K562 (cell line): Measurements from ENCODE around the gene GADD45B. TPM values are rescaled to one million over a fixed set of nuclear protein-coding genes. Genes with fewer than 3 reads are reported as not detected.
A peak's percentile ranks its signal among the peaks of the same experiment; 100 is the strongest.

Source experiments
- ATAC-seq: fragments of 200-7000 bp; cut with Tn5 transposase; 3 replicates; pipeline ENCODE4 v1.9.1; 2020; ENCODE audit warnings: moderate library complexity
- BruUV-seq: library from RNA; stranded (reverse); fragments of 400-500 nt; replicated peaks from 2 replicates; lab custom pipeline; 2021; lab: Mats Ljungman, UMichigan
- CTCF ChIA-PET: fragments of 300-600 bp; formaldehyde crosslinking; extraction: SDS; loops from one replicate; lab custom pipeline; 2021; ENCODE audit warnings: low intra/inter-chr PET ratio; lab: Yijun Ruan, JAX
- POLR2A ChIA-PET: fragments of 300-600, 350-650 bp; sonication (Branson Sonifier 250); formaldehyde crosslinking; extraction: SDS; loops from one replicate; lab custom pipeline; 2021; ENCODE audit warnings: antibody characterized with exemption, inconsistent platforms; lab: Yijun Ruan, JAX
- DNase-seq, 4 experiments: peaks; one replicate each; pipeline versions ENCODE4 v3.0.0 to v3.0.0-alpha.2; 2011 to 2018; ENCODE audit warnings: low spot score in 3 of 4, mixed read lengths in 3 of 4; ENCODE audit errors: extremely low read depth in 1 of 4
- FAIRE-seq: peaks from 2 replicates; lab custom pipeline; 2011; peaks lifted over from hg19 to GRCh38; lab: Jason Lieb, UNC
- H2AFZ ChIP-seq: 2 replicates; pipeline ENCODE4 v1.6.0; 2011; ENCODE audit warnings: low read depth, low read length, control low read depth, inconsistent platforms
- H3K27ac ChIP-seq: fragments of 200-600 bp; 3 replicates; pipeline ENCODE4 v1.8.0; 2011; ENCODE audit warnings: low read depth, mild to moderate bottlenecking, control low read depth, inconsistent platforms, low read length, moderate library complexity, mixed read lengths; ENCODE audit errors: extremely low read depth
- H3K27me3 ChIP-seq, 2 experiments: fragments of 300-600 bp in 1 of 2; 2 replicates in 1 of 2; 3 replicates in 1 of 2; pipeline versions ENCODE4 v1.6.0 to v1.8.0; 2011; ENCODE audit warnings: inconsistent platforms in 2 of 2, low read length in 2 of 2, mild to moderate bottlenecking in 1 of 2, mixed read lengths in 1 of 2, moderate library complexity in 1 of 2; ENCODE audit not compliant: control insufficient read depth in 2 of 2, insufficient read depth in 2 of 2
- H3K36me3 ChIP-seq: fragments of 300-600 bp; 3 replicates; pipeline ENCODE4 v1.8.0; 2011; ENCODE audit warnings: mild to moderate bottlenecking, low read length, inconsistent platforms; ENCODE audit not compliant: control insufficient read depth, insufficient read depth
- H3K4me1 ChIP-seq, 2 experiments: fragments of 200-600 bp in 1 of 2; replicated peaks in 1 of 2; 2 replicates in 1 of 2; 3 replicates in 1 of 2; pipeline versions ENCODE4 v1.5.1 to v1.8.0; 2011; ENCODE audit warnings: inconsistent platforms in 2 of 2, low read length in 2 of 2, mild to moderate bottlenecking in 1 of 2, mixed read lengths in 1 of 2, moderate library complexity in 1 of 2; ENCODE audit not compliant: control insufficient read depth in 2 of 2, insufficient read depth in 2 of 2
- H3K4me2 ChIP-seq: 2 replicates; pipeline ENCODE4 v1.6.1; 2011; ENCODE audit warnings: low read length, control low read depth, inconsistent platforms, mixed read lengths; ENCODE audit not compliant: insufficient read depth
- H3K4me3 ChIP-seq: fragments of 200-600 bp; sonication (generic), shearing (Covaris generic); 2 replicates; pipeline ENCODE4 v1.5.1; 2016; ENCODE audit warnings: control low read depth, inconsistent platforms
- H3K79me2 ChIP-seq: fragments of 200-600 bp; 3 replicates; pipeline ENCODE4 v1.8.0; 2011; ENCODE audit warnings: low read length, inconsistent platforms; ENCODE audit not compliant: control insufficient read depth, insufficient read depth
- H3K9ac ChIP-seq, 2 experiments: 2 replicates each; pipeline versions ENCODE4 v1.6.0 to v1.6.1; 2011; ENCODE audit warnings: low read depth in 2 of 2, low read length in 2 of 2, control low read depth in 1 of 2, inconsistent platforms in 1 of 2, mild to moderate bottlenecking in 1 of 2, mixed read lengths in 1 of 2; ENCODE audit not compliant: insufficient read depth in 1 of 2
- H3K9me1 ChIP-seq: one replicate; pipeline ENCODE4 v1.6.0; 2011; ENCODE audit warnings: inconsistent platforms, mild to moderate bottlenecking, low read length, moderate library complexity; ENCODE audit not compliant: control insufficient read depth, insufficient read depth
- H3K9me3 ChIP-seq: replicated peaks from 2 replicates; pipeline ENCODE4 v1.5.1; 2011; ENCODE audit warnings: low read depth, low read length, inconsistent platforms; ENCODE audit not compliant: control insufficient read depth, insufficient read depth
- H4K20me1 ChIP-seq: replicated peaks from 2 replicates; pipeline ENCODE4 v1.6.1; 2011; ENCODE audit warnings: low read length, inconsistent platforms, mixed read lengths; ENCODE audit not compliant: control insufficient read depth, insufficient read depth
- BCOR ChIP-seq: fragments of 450-650 bp; IDR thresholded peaks from 2 replicates; pipeline ENCODE4 v1.6.1; 2016
- KDM1A ChIP-seq, 2 experiments: fragments of 450-650 bp; IDR thresholded peaks; 2 replicates each; pipeline ENCODE4 v1.6.1; 2016; ENCODE audit warnings: mild to moderate bottlenecking in 2 of 2
- RBM25 ChIP-seq: fragments of 200-400 bp; formaldehyde crosslinking; IDR thresholded peaks from 2 replicates; pipeline ENCODE4 v1.6.1; 2018; ENCODE audit warnings: low read length, low read depth, moderate library complexity; ENCODE audit not compliant: severe bottlenecking
- ZNF146 ChIP-seq: IDR thresholded peaks from one replicate; pipeline ENCODE4 v1.6.1; 2018; ENCODE audit warnings: missing compliant biosample characterization; ENCODE audit not compliant: unreplicated experiment
- WGBS: fragments of 100-300 bp; shearing (Covaris generic); methylation state at CpG from one replicate; pipeline ENCODE4 v1.1.6; 2016; ENCODE audit warnings: low coverage, mixed read lengths; ENCODE audit not compliant: insufficient coverage; ENCODE audit errors: missing lambda C conversion rate; 5-methylcytosine and 5-hydroxymethylcytosine counted together
- in situ Hi-C: fragments of 300-500 bp; cut with MboI; formaldehyde crosslinking; loops from 4 replicates; pipeline ENCODE4 v1.15.0; 2018; ENCODE audit warnings: inconsistent platforms, mixed read lengths
- intact Hi-C: fragments of 100-400 bp; cut with micrococcal nuclease; formaldehyde crosslinking; loops from 2 replicates; pipeline ENCODE4 v1.14.2; 2022
- polyA plus RNA-seq, 8 experiments: library from polyadenylated mRNA; depleted of rRNA in 4 of 8; stranded (reverse) in 5 of 8; unstranded in 3 of 8; fragments of >200 nt; fragmentation: Nextera tagmentation in 2 of 8; fragmentation: Illumina TruSeq in 1 of 8; extraction: Ambion mirVana in 2 of 8; extraction: Trizol in 1 of 8; gene quantifications; 2 replicates each; pipeline versions ENCODE4 v1.2.1 to v1.2.3, GENCODE V29; 2011 to 2014; ENCODE audit warnings: inconsistent platforms in 1 of 8, missing spikeins in 1 of 8
- total RNA-seq, 7 experiments: library from RNA; depleted of rRNA in 6 of 7; stranded (reverse); fragments of >200 nt in 6 of 7; fragmentation: Illumina TruSeq in 2 of 7; extraction: Trizol in 2 of 7; gene quantifications; 2 replicates each; pipeline versions ENCODE4 v1.2.1 to v1.2.3, GENCODE V29; 2011 to 2021; ENCODE audit warnings: low replicate concordance in 1 of 7
- TF ChIP-seq, protein P1 (sequence below), 2 experiments: fragments of 450-650 bp in 1 of 2; sonication (generic) in 1 of 2; formaldehyde crosslinking in 1 of 2; IDR thresholded peaks; 2 replicates each; pipeline versions ENCODE4 v1.7.1 to v1.9.0; 2016 to 2022; ENCODE audit warnings: inconsistent platforms in 1 of 2, mild to moderate bottlenecking in 1 of 2, missing genetic modification reagents in 1 of 2
- TF ChIP-seq, protein P2 (sequence below): fragments of 450-650 bp; IDR thresholded peaks from 2 replicates; pipeline ENCODE4 v1.7.1; 2018; ENCODE audit warnings: mild to moderate bottlenecking, low read depth; ENCODE audit not compliant: partially characterized antibody
- TF ChIP-seq, protein P3 (sequence below): sonication (generic); formaldehyde crosslinking; IDR thresholded peaks from 2 replicates; pipeline ENCODE4 v1.5.0; 2020; ENCODE audit warnings: missing genetic modification reagents

GADD45B gene
- total and polyA plus RNA-seq, 9 of the 15 experiments (the other 6 are each of a cell fraction or from before 2014, with no cell fraction given), result 0.06 to 4.1 (median 2.1) TPM

- ATAC-seq (no peak), FAIRE-seq (no peak)
- Histone ChIP-seq H3K36me3 (no peaks in the 10 kb centered on the region), H3K9me1 (no peaks in the 10 kb centered on the region), H3K79me2 (no peaks in the 10 kb centered on the region), H3K27me3 (peaks cover 6 to 24% of the 10 kb centered on the region in 2 experiments; a peak in 3 of 5 replicates), H4K20me1 (no peaks in the 10 kb centered on the region), H3K4me3 (no peak overlapping the region)
- intact Hi-C loops (no loop called here), in situ Hi-C loops (no loop called here)
- ChIA-PET POLR2A (interaction anchor here (0.9 to 1.4 kb wide), 2 partner anchors 25 to 33 kb away, joined by 3 to 6 read pairs; partner anchors contain the start of gene GADD45B), CTCF (no interaction called here)
- WGBS, result 33% methylated on average over 8 of the region's 8 CpGs
- TF ChIP-seq, protein P1, sequence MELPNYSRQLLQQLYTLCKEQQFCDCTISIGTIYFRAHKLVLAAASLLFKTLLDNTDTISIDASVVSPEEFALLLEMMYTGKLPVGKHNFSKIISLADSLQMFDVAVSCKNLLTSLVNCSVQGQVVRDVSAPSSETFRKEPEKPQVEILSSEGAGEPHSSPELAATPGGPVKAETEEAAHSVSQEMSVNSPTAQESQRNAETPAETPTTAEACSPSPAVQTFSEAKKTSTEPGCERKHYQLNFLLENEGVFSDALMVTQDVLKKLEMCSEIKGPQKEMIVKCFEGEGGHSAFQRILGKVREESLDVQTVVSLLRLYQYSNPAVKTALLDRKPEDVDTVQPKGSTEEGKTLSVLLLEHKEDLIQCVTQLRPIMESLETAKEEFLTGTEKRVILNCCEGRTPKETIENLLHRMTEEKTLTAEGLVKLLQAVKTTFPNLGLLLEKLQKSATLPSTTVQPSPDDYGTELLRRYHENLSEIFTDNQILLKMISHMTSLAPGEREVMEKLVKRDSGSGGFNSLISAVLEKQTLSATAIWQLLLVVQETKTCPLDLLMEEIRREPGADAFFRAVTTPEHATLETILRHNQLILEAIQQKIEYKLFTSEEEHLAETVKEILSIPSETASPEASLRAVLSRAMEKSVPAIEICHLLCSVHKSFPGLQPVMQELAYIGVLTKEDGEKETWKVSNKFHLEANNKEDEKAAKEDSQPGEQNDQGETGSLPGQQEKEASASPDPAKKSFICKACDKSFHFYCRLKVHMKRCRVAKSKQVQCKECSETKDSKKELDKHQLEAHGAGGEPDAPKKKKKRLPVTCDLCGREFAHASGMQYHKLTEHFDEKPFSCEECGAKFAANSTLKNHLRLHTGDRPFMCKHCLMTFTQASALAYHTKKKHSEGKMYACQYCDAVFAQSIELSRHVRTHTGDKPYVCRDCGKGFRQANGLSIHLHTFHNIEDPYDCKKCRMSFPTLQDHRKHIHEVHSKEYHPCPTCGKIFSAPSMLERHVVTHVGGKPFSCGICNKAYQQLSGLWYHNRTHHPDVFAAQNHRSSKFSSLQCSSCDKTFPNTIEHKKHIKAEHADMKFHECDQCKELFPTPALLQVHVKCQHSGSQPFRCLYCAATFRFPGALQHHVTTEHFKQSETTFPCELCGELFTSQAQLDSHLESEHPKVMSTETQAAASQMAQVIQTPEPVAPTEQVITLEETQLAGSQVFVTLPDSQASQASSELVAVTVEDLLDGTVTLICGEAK (IDR thresholded peaks at IDR 0.05), result 0 out of 2 replicates have a peak, but pooled peaks have one; percentile 19
- TF ChIP-seq, protein P1 (CRISPR knock-in tag; IDR thresholded peaks at IDR 0.05), result no peak
- TF ChIP-seq RBM25 (peak; percentile 75), ZNF146 (CRISPR knock-in tag) (peak; percentile 99), KDM1A (IDR thresholded peaks at IDR 0.05) (peak in 1 of 2 experiments; percentile 41; a peak in 1 of 4 replicates), BCOR (peak; percentile 83)
- TF ChIP-seq, protein P2, sequence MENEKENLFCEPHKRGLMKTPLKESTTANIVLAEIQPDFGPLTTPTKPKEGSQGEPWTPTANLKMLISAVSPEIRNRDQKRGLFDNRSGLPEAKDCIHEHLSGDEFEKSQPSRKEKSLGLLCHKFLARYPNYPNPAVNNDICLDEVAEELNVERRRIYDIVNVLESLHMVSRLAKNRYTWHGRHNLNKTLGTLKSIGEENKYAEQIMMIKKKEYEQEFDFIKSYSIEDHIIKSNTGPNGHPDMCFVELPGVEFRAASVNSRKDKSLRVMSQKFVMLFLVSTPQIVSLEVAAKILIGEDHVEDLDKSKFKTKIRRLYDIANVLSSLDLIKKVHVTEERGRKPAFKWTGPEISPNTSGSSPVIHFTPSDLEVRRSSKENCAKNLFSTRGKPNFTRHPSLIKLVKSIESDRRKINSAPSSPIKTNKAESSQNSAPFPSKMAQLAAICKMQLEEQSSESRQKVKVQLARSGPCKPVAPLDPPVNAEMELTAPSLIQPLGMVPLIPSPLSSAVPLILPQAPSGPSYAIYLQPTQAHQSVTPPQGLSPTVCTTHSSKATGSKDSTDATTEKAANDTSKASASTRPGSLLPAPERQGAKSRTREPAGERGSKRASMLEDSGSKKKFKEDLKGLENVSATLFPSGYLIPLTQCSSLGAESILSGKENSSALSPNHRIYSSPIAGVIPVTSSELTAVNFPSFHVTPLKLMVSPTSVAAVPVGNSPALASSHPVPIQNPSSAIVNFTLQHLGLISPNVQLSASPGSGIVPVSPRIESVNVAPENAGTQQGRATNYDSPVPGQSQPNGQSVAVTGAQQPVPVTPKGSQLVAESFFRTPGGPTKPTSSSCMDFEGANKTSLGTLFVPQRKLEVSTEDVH, result no peak
- TF ChIP-seq, protein P3, sequence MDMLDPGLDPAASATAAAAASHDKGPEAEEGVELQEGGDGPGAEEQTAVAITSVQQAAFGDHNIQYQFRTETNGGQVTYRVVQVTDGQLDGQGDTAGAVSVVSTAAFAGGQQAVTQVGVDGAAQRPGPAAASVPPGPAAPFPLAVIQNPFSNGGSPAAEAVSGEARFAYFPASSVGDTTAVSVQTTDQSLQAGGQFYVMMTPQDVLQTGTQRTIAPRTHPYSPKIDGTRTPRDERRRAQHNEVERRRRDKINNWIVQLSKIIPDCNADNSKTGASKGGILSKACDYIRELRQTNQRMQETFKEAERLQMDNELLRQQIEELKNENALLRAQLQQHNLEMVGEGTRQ, result no peak
- TF ChIP-seq, all 486 proteins: peak for 5
- no peak for DNase-seq
- Histone ChIP-seq H3K9ac (no peak overlapping the region), H3K4me1 (peaks cover 4 to 30% of the 10 kb centered on the region in 2 experiments; a peak in 4 of 5 replicates), H3K4me2 (no peak overlapping the region), H3K27ac (no peak overlapping the region), H3K9me3 (no peaks in the 10 kb centered on the region), H2AFZ (no peak overlapping the region)
- BruUV-seq, result no TSS peak
These were observed 33.2 kb downstream of the GADD45B start for GRCh38 chr19:2509096-2509495.
